ENCODE measurements around the gene LSM14A. TPM values are rescaled to one million over a fixed set of nuclear protein-coding genes. Genes with fewer than 3 reads are reported as not detected.
A peak's percentile ranks its signal among the peaks of the same experiment; 100 is the strongest.
"Not testable (repeated sequence)": the region's sequence is repeated elsewhere in the genome, so short reads cannot be mapped to it uniquely, and the experiment has no call there.

LSM14A gene
- polyA plus RNA-seq, 4 donors, result 53.0 to 106 (median 73.0) TPM

DNA sequence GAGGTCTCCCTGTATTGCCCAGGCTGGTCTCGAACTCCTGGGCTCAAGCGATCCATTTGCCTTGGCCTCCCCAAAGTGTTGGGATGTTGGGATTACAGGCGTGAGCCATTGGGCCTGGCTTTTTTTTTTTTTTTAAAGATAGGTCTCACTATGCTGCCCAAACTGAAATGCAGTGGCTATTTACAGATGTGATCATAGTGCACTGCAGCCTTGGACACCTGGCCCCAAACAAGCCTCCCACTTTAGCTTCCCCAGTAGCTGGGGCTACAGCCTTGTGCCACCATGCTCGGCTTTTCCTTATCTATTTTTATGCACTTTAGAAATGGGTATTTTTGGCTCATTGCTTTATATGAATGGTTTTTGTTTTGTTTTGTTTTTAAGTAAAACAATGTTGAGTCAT, 37.4 kb downstream of the LSM14A start:
- DNase-seq (no peak), FAIRE-seq (no peak)
- Histone ChIP-seq H3K36me3 (ENCODE audit: control insufficient read depth in 3 of 3, insufficient read depth in 2 of 3, low read depth in 1 of 3, low read length in 3 of 3) (peaks cover 2 to 44% (median 5%) of the 10 kb centered on the region in 3 donors), H3K27ac (ENCODE audit: low read depth in 1 of 3, low read length in 2 of 3) (no peak overlapping the region), H3K27me3 (ENCODE audit: control insufficient read depth in 3 of 3, insufficient read depth in 3 of 3, low read length in 3 of 3) (no peaks in the 10 kb centered on the region), H3K9me3 (ENCODE audit: control insufficient read depth in 2 of 2, insufficient read depth in 1 of 2, low read depth in 1 of 2, low read length in 1 of 2) (no peaks in the 10 kb centered on the region), H3K4me3 (ENCODE audit: low read depth in 1 of 3, low read length in 3 of 3) (no peak overlapping the region), H3K4me1 (ENCODE audit: control insufficient read depth in 3 of 3, insufficient read depth in 2 of 3, low read depth in 1 of 3, low read length in 2 of 3) (no peaks in the 10 kb centered on the region)
- 77 to 93% (median 87%) methylated on average over 4 of the region's 4 CpGs for WGBS, 3 donors

DNA sequence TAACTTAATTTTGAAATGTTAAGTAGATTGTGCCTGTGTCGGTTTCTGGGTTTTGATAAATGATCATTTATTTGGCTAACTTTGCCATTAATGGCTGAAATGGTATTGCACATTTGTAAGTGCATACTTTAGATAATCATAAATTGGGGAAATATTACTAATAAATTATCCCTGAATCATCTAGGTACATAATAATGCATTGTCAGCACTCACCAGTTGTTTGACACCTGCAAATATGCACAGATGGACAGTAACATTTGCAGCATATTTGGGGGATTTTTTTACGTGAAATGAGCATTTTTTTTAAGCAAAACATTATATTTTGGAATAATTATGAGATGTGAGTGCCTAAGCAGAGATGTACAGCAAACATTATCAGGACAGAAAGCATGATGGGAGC, 41.0 kb downstream of the LSM14A start:
- H3K4me1 ChIP-seq (ENCODE audit: control insufficient read depth in 3 of 3, insufficient read depth in 2 of 3, low read depth in 1 of 3, low read length in 2 of 3), result peaks cover 0 to 1% (median 0%) of the 10 kb centered on the region in 3 donors
- H3K36me3 ChIP-seq (ENCODE audit: control insufficient read depth in 3 of 3, insufficient read depth in 2 of 3, low read depth in 1 of 3, low read length in 3 of 3), result peaks cover 4 to 44% (median 5%) of the 10 kb centered on the region in 3 donors
- DNase-seq (no peak), FAIRE-seq (no peak)
- H3K4me3 ChIP-seq (ENCODE audit: low read depth in 1 of 3, low read length in 3 of 3), result no peak overlapping the region
- no peaks in the 10 kb centered on the region for H3K9me3 ChIP-seq (ENCODE audit: control insufficient read depth in 2 of 2, insufficient read depth in 1 of 2, low read depth in 1 of 2, low read length in 1 of 2)
- H3K27me3 ChIP-seq (ENCODE audit: control insufficient read depth in 3 of 3, insufficient read depth in 3 of 3, low read length in 3 of 3), result no peaks in the 10 kb centered on the region
- no peak overlapping the region for H3K27ac ChIP-seq (ENCODE audit: low read depth in 1 of 3, low read length in 2 of 3)
- WGBS, 3 donors, result 89 to 97% (median 95%) methylated on average over 2 of the region's 2 CpGs

DNA sequence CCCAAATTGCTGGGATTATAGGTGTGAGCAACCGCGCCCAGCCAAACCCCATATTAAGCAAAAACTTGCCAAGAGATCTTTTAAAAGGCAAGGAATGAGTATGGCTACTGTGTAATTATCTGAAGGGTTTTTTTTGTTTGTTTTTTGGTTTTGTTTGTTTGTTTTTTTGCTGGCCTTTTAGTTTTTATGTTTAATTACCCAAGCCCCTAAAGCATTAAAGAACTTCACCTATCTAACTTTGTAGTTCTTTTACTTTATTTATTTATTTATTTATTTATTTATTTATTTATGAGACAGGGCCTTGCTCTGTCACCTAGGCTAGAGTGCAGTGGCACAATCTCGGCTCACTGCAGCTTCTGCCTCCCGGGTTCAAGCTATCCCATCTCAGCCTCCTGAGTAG, 41.7 kb downstream of the LSM14A start:
- Histone ChIP-seq H3K27me3 (ENCODE audit: control insufficient read depth in 3 of 3, insufficient read depth in 3 of 3, low read length in 3 of 3) (no peaks in the 10 kb centered on the region), H3K4me3 (ENCODE audit: low read depth in 1 of 3, low read length in 3 of 3) (no peak overlapping the region), H3K27ac (ENCODE audit: low read depth in 1 of 3, low read length in 2 of 3) (no peak overlapping the region), H3K9me3 (ENCODE audit: control insufficient read depth in 2 of 2, insufficient read depth in 1 of 2, low read depth in 1 of 2, low read length in 1 of 2) (no peaks in the 10 kb centered on the region), H3K4me1 (ENCODE audit: control insufficient read depth in 3 of 3, insufficient read depth in 2 of 3, low read depth in 1 of 3, low read length in 2 of 3) (peaks cover 0 to 3% (median 0%) of the 10 kb centered on the region in 3 donors), H3K36me3 (ENCODE audit: control insufficient read depth in 3 of 3, insufficient read depth in 2 of 3, low read depth in 1 of 3, low read length in 3 of 3) (peaks cover 2 to 44% (median 5%) of the 10 kb centered on the region in 3 donors)
- 97 to 99% (median 98%) methylated on average over 4 of the region's 4 CpGs for WGBS, 3 donors
- DNase-seq (no peak), FAIRE-seq (no peak)

DNA sequence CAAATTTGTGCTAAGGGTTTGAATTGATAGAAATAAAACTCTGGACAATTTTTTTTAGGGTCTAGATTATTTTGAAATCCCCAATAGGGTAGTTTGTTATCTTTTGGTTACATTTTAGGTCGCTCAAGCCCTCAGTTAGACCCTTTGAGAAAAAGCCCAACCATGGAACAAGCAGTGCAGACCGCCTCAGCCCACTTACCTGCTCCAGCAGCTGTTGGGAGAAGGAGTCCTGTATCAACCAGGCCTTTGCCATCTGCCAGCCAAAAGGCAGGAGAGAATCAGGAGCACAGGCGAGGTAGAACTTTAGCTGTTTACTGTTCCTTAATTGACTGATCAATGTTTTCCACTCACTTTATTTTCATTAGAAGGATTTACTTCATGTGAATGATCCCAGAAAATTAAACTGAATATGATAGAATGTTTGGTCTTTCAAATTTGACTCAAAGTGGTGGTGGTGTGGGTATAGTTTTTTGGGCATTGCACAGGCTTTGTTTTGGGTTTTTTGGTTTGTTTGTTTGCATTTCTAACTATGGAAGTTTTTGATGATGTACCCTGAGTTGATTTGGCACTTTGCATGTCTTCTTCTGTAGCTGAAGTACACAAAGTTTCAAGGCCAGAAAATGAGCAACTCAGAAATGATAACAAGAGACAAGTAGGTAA, 42.8 kb downstream of the LSM14A start:
- FAIRE-seq, result no peak
- Histone ChIP-seq H3K36me3 (ENCODE audit: control insufficient read depth in 3 of 3, insufficient read depth in 2 of 3, low read depth in 1 of 3, low read length in 3 of 3) (peaks cover 4 to 45% (median 5%) of the 10 kb centered on the region in 3 donors), H3K27me3 (ENCODE audit: control insufficient read depth in 3 of 3, insufficient read depth in 3 of 3, low read length in 3 of 3) (no peaks in the 10 kb centered on the region), H3K9me3 (ENCODE audit: control insufficient read depth in 2 of 2, insufficient read depth in 1 of 2, low read depth in 1 of 2, low read length in 1 of 2) (no peaks in the 10 kb centered on the region), H3K4me3 (ENCODE audit: low read depth in 1 of 3, low read length in 3 of 3) (no peak overlapping the region), H3K27ac (ENCODE audit: low read depth in 1 of 3, low read length in 2 of 3) (no peak overlapping the region), H3K4me1 (ENCODE audit: control insufficient read depth in 3 of 3, insufficient read depth in 2 of 3, low read depth in 1 of 3, low read length in 2 of 3) (peaks cover 0 to 3% (median 0%) of the 10 kb centered on the region in 3 donors)
- no peak for DNase-seq
- 98 to 99% (median 99%) methylated on average over 3 of the region's 3 CpGs for WGBS, 3 donors

DNA sequence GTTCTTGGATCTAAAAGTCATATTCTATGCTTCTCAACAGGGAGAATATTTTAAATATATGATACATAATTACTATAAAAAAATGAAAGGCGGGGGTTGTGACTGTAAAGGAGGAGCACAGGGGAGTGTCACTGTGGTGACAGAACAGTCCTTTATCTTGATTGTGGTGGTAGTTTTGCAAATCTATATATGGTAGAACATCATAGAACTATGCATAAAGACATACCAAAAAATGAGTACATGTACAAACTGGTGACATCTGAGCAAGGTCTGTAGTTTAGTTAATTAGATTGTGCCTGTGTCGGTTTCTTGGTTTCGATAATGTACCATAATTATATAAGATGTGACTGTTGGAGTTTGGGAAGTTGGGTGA, 43.3 kb downstream of the LSM14A start:
- Histone ChIP-seq H3K27me3 (ENCODE audit: control insufficient read depth in 3 of 3, insufficient read depth in 3 of 3, low read length in 3 of 3) (no peaks in the 10 kb centered on the region), H3K4me1 (ENCODE audit: control insufficient read depth in 3 of 3, insufficient read depth in 2 of 3, low read depth in 1 of 3, low read length in 2 of 3) (peaks cover 0 to 3% (median 0%) of the 10 kb centered on the region in 3 donors), H3K36me3 (ENCODE audit: control insufficient read depth in 3 of 3, insufficient read depth in 2 of 3, low read depth in 1 of 3, low read length in 3 of 3) (peaks cover 4 to 41% (median 5%) of the 10 kb centered on the region in 3 donors), H3K4me3 (ENCODE audit: low read depth in 1 of 3, low read length in 3 of 3) (no peak overlapping the region), H3K9me3 (ENCODE audit: control insufficient read depth in 2 of 2, insufficient read depth in 1 of 2, low read depth in 1 of 2, low read length in 1 of 2) (no peaks in the 10 kb centered on the region), H3K27ac (ENCODE audit: low read depth in 1 of 3, low read length in 2 of 3) (no peak overlapping the region)
- FAIRE-seq, result no peak
- no peak for DNase-seq
- WGBS, 3 donors, result 95 to 99% (median 98%) methylated on average over 3 of the region's 3 CpGs

DNA sequence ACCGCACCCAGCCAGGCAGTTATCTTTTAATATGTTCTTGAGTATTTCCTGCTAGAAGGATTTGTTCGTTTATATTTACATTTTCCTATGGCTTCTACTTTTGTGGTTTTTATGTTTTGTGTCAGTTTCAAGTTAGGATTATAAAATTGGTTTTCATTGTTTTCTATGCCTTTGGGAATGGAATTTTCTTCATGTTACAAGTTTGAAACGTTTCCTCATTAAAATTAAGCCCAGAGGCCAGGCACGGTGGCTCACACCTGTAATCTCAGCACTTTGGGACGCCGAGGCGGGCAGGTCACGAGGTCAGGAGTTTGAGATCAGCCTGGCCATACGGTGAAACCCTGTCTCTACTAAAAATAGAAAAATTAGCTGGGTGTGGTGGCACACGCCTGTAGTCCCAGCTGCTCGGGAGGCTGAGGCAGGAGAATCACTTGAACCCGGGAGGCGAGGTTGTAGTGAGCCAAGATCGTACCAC, 44.5 kb downstream of the LSM14A start:
- not testable (repeated sequence) for FAIRE-seq; H3K9me3 ChIP-seq (ENCODE audit: control insufficient read depth in 2 of 2, insufficient read depth in 1 of 2, low read depth in 1 of 2, low read length in 1 of 2); H3K27ac ChIP-seq (ENCODE audit: low read depth in 1 of 3, low read length in 2 of 3); DNase-seq; H3K4me3 ChIP-seq (ENCODE audit: low read depth in 1 of 3, low read length in 3 of 3); H3K4me1 ChIP-seq (ENCODE audit: control insufficient read depth in 3 of 3, insufficient read depth in 2 of 3, low read depth in 1 of 3, low read length in 2 of 3); H3K27me3 ChIP-seq (ENCODE audit: control insufficient read depth in 3 of 3, insufficient read depth in 3 of 3, low read length in 3 of 3)
- peaks cover 7 to 40% (median 8%) of the 10 kb centered on the region in 3 donors for H3K36me3 ChIP-seq (ENCODE audit: control insufficient read depth in 3 of 3, insufficient read depth in 2 of 3, low read depth in 1 of 3, low read length in 3 of 3)
- WGBS, 3 donors, result 84 to 88% (median 88%) methylated on average over 14 of the region's 14 CpGs

DNA sequence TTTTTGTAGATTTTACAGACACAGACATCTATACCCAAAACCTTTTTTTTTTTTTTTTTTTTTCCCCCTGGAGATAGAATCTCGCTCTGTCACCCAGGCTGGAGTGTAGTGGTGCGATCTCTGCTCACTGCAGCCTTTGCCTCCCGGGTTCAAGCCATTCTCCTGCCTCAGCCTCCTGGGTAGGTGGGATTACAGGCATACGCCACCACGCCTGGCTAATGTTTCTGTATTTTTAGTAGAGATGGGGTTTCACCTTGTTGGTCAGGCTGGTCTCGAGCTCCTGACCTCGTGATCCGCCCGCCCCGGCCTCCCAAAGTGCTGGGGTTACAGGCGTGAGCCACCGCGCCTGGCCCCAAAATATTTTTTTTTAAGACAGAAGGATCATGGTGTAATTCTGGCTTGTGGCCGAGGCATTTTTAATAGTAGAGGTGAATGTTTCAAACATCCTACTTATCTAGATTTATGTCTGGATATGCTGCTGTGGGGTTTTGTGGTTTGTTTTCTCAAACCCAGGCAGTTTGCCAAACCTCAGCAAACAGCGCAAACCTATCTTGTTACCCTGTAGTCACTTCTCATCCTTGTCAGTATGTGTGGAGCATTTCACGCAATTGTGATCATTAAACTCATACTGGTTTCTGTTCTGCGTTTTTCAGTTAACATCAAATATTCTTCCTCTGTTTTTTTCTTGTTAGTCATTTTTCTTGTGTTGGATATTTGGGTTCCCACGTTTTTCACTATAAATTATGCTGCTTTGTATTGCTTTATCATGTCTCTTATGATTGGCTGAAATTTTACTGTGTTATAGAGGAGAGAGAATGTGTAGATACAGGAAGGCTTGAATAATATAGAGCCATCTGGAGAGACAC, 45.9 kb downstream of the LSM14A start:
- Histone ChIP-seq H3K27ac (ENCODE audit: low read depth in 1 of 3, low read length in 2 of 3) (no peak overlapping the region), H3K4me3 (ENCODE audit: low read depth in 1 of 3, low read length in 3 of 3) (no peak overlapping the region), H3K36me3 (ENCODE audit: control insufficient read depth in 3 of 3, insufficient read depth in 2 of 3, low read depth in 1 of 3, low read length in 3 of 3) (peaks cover 10 to 44% (median 15%) of the 10 kb centered on the region in 3 donors), H3K4me1 (ENCODE audit: control insufficient read depth in 3 of 3, insufficient read depth in 2 of 3, low read depth in 1 of 3, low read length in 2 of 3) (peaks cover 0 to 3% (median 0%) of the 10 kb centered on the region in 3 donors), H3K9me3 (ENCODE audit: control insufficient read depth in 2 of 2, insufficient read depth in 1 of 2, low read depth in 1 of 2, low read length in 1 of 2) (no peaks in the 10 kb centered on the region), H3K27me3 (ENCODE audit: control insufficient read depth in 3 of 3, insufficient read depth in 3 of 3, low read length in 3 of 3) (no peaks in the 10 kb centered on the region)
- DNase-seq (peak in 1 of 2 donors; percentile 42), FAIRE-seq (no peak)
- 61 to 75% (median 61%) methylated on average over 18 of the region's 18 CpGs for WGBS, 3 donors

DNA sequence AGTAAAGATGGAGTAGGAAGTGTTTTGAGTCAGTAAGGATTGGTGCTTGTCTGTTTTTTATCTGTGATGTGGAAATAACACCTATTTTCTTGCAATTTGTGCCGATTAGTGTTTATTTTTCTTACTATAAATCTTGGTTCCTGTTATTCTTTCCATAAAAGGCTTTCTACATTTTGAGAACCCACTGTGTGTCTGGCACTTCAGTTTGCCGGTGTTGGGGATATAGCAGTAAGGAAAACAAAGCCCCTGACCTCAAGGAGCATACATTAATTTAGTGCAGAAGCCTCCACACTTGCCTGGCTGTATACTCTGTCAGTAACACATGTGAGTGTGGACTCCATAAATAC, 46.5 kb downstream of the LSM14A start:
- 64 to 78% (median 68%) methylated on average over 2 of the region's 2 CpGs for WGBS, 3 donors
- H3K4me3 ChIP-seq (ENCODE audit: low read depth in 1 of 3, low read length in 3 of 3), result no peak overlapping the region
- H3K36me3 ChIP-seq (ENCODE audit: control insufficient read depth in 3 of 3, insufficient read depth in 2 of 3, low read depth in 1 of 3, low read length in 3 of 3), result peaks cover 10 to 45% (median 19%) of the 10 kb centered on the region in 3 donors
- FAIRE-seq, result no peak
- no peak for DNase-seq
- no peaks in the 10 kb centered on the region for H3K27me3 ChIP-seq (ENCODE audit: control insufficient read depth in 3 of 3, insufficient read depth in 3 of 3, low read length in 3 of 3)
- no peak overlapping the region for H3K27ac ChIP-seq (ENCODE audit: low read depth in 1 of 3, low read length in 2 of 3)
- no peaks in the 10 kb centered on the region for H3K9me3 ChIP-seq (ENCODE audit: control insufficient read depth in 2 of 2, insufficient read depth in 1 of 2, low read depth in 1 of 2, low read length in 1 of 2)
- peaks cover 0 to 3% (median 0%) of the 10 kb centered on the region in 3 donors for H3K4me1 ChIP-seq (ENCODE audit: control insufficient read depth in 3 of 3, insufficient read depth in 2 of 3, low read depth in 1 of 3, low read length in 2 of 3)
